Uterus (tissue), 2 donors: Measurements from ENCODE around the gene TNS1.

Experiments
- POLR2A ChIP-seq, 2 donors: fragments of 450-650 bp; IDR thresholded peaks; one replicate each; pipeline ENCODE4 v1.6.1; 2016; ENCODE audit warnings: antibody characterized with exemption in 2 of 2, mild to moderate bottlenecking in 1 of 2, moderate library complexity in 1 of 2
- TF ChIP-seq, protein P1 (sequence below), 4 experiments: fragments of 200-600 bp in 2 of 4; fragments of 450-650 bp in 2 of 4; sonication (generic) in 2 of 4; IDR thresholded peaks; one replicate each; pipeline ENCODE4 v1.5.1; 2016 to 2019; ENCODE audit warnings: antibody characterized with exemption in 4 of 4, mild to moderate bottlenecking in 2 of 4, moderate library complexity in 1 of 4

DNA sequence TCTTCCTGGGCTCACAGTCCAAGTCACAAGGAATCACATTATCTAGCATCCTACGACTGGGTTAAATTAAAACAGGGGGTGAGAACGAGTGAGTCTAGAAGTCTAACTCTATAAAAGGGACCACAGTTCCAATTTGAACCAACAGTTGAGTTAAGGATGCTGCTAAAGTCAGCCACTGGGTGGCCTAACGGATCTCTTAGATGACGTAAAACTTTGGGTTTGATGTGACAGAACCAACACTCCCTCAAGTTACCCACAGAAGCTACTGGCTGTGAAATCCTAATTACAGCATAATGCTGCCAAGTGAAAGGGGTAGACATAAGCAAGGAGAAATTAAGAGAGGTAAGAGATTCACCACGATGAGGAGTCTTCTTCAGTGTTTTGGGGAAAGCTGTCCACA is 33.6 kb upstream of the TNS1 start:
- TF ChIP-seq POLR2A (IDR thresholded peaks at IDR 0.05), result no peak
- TF ChIP-seq, protein P1, sequence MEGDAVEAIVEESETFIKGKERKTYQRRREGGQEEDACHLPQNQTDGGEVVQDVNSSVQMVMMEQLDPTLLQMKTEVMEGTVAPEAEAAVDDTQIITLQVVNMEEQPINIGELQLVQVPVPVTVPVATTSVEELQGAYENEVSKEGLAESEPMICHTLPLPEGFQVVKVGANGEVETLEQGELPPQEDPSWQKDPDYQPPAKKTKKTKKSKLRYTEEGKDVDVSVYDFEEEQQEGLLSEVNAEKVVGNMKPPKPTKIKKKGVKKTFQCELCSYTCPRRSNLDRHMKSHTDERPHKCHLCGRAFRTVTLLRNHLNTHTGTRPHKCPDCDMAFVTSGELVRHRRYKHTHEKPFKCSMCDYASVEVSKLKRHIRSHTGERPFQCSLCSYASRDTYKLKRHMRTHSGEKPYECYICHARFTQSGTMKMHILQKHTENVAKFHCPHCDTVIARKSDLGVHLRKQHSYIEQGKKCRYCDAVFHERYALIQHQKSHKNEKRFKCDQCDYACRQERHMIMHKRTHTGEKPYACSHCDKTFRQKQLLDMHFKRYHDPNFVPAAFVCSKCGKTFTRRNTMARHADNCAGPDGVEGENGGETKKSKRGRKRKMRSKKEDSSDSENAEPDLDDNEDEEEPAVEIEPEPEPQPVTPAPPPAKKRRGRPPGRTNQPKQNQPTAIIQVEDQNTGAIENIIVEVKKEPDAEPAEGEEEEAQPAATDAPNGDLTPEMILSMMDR (IDR thresholded peaks at IDR 0.05), result no peak
